CD8-positive, alpha-beta memory T cell (primary cell): ENCODE results near the gene SLC39A1. TPM values are rescaled to one million over a fixed set of nuclear protein-coding genes. Genes with fewer than 3 reads are reported as not detected.

Experiments
- CTCF ChIA-PET: fragments of 350-600 bp; sonication (Branson Sonifier 250); formaldehyde crosslinking; loops from one replicate; lab custom pipeline; 2021; ENCODE audit warnings: antibody characterized with exemption; lab: Charles Lee
- POLR2A ChIA-PET: fragments of 350-600 bp; sonication (Branson Sonifier 250); formaldehyde crosslinking; loops from one replicate; lab custom pipeline; 2021; ENCODE audit warnings: antibody characterized with exemption; lab: Charles Lee
- DNase-seq, 5 donors: peaks; one replicate each; pipeline versions ENCODE4 v3.0.0 to v3.0.0-alpha.2; 2020 to 2022; ENCODE audit warnings: mixed read lengths in 1 of 5
- H3K27ac ChIP-seq: one replicate; pipeline ENCODE4 v1.7.0; 2013; ENCODE audit warnings: low read depth, mild to moderate bottlenecking, low read length, moderate library complexity
- H3K27me3 ChIP-seq: 2 replicates; pipeline ENCODE4 v1.7.0; 2013; ENCODE audit warnings: low read length, mild to moderate bottlenecking; ENCODE audit not compliant: insufficient read depth, poor library complexity, severe bottlenecking
- H3K36me3 ChIP-seq: 2 replicates; pipeline ENCODE4 v1.7.0; 2013; ENCODE audit warnings: mild to moderate bottlenecking, low read length, moderate library complexity; ENCODE audit not compliant: insufficient read depth
- H3K4me1 ChIP-seq: 2 replicates; pipeline ENCODE4 v1.7.0; 2013; ENCODE audit warnings: mild to moderate bottlenecking, low read length, moderate library complexity; ENCODE audit not compliant: insufficient read depth
- H3K4me3 ChIP-seq: 2 replicates; pipeline ENCODE4 v1.7.0; 2013; ENCODE audit warnings: mild to moderate bottlenecking, low read length
- H3K9me3 ChIP-seq: 2 replicates; pipeline ENCODE4 v1.7.0; 2013; ENCODE audit warnings: mild to moderate bottlenecking, low read length
- H3K27ac Mint-ChIP-seq, 8 donors: one replicate each; pipeline ENCODE4 v1.8.0; 2020 to 2021; ENCODE audit warnings: mixed read lengths in 8 of 8, mild to moderate bottlenecking in 6 of 8, inconsistent platforms in 3 of 8, moderate library complexity in 3 of 8
- H3K27me3 Mint-ChIP-seq, 2 donors: one replicate each; pipeline ENCODE4 v1.8.0; 2020 to 2021; ENCODE audit warnings: mixed read lengths in 2 of 2, mild to moderate bottlenecking in 1 of 2, moderate library complexity in 1 of 2
- H3K36me3 Mint-ChIP-seq, 3 donors: one replicate each; pipeline ENCODE4 v1.8.0; 2020 to 2021; ENCODE audit warnings: mixed read lengths in 3 of 3, inconsistent platforms in 1 of 3, mild to moderate bottlenecking in 1 of 3
- H3K4me1 Mint-ChIP-seq, 3 donors: one replicate each; pipeline ENCODE4 v1.8.0; 2020 to 2021; ENCODE audit warnings: mixed read lengths in 3 of 3, inconsistent platforms in 1 of 3, mild to moderate bottlenecking in 1 of 3
- H3K4me3 Mint-ChIP-seq, 7 donors: one replicate each; pipeline ENCODE4 v1.8.0; 2020 to 2021; ENCODE audit warnings: mixed read lengths in 7 of 7, mild to moderate bottlenecking in 6 of 7, moderate library complexity in 4 of 7, inconsistent platforms in 2 of 7
- H3K9me3 Mint-ChIP-seq, 5 donors: one replicate each; pipeline ENCODE4 v1.8.0; 2020 to 2022; ENCODE audit warnings: mixed read lengths in 5 of 5, mild to moderate bottlenecking in 3 of 5, moderate library complexity in 2 of 5, inconsistent platforms in 1 of 5
- polyA plus RNA-seq: library from polyadenylated mRNA; unstranded; fragments of 300-500 nt; fragmentation: Illumina TruSeq; gene quantifications from one replicate; pipeline ENCODE4 v1.2.3, GENCODE V29; 2021
- total RNA-seq, 2 experiments: library from RNA; stranded (reverse); gene quantifications; one replicate each; pipeline ENCODE4 v1.2.3, GENCODE V29; 2021

The SLC39A1 gene
- total and polyA plus RNA-seq, 3 experiments from 2014 or later = 39.2 to 88.2 (median 85.5) TPM

DNA sequence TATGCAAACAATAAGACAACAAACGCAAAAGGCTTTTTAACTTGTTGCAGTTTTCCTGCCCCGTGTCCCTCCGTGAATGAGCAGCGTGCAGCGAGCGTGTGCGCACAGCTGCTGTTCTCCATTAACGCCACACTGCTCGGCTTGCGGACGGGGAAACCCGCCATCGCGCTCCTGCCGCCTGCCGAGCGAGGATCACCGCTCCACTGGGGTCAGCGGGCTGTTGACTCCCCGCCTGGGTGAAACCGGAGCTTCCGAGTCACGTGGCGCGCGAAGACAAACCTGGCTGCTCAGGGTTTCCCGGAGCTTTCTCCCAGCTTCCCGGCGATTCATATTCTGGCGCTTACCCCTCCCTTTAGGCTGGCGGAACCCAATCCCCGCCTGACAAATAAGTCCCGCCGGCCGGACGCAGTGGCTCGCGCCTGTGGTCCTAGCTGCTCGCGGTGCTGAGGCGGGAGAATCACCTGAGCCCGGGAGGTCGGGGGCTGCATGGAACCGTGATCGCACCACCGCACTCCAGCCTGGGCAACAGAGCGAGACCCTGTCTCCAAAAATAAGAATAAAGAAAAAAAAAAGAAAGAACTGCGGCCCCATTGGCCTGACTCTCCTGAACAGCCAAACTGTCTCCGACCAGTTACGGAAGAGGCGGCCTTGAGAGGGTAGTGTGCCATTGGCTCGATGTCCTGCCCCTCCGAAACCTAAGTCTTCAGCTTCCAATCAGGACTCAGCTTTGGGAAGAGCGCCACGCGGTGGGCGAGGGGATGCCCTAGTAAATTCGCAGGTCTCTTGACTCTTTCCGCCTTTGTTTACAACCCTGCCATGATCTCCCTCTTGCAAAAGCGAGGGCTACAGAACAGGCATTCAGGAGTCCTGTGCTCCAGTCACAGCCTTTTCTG, 4.0 kb upstream of the SLC39A1 start, which contains the start of gene CREB3L4:
TSS of gene CREB3L4 (plus strand) at position 796 of the 893 bp plus-strand sequence. CDS start 624 bp downstream, outside the sequence.
- Histone ChIP-seq H3K4me1 (peaks cover 39% of the 10 kb centered on the region), H3K27ac (peak within 1 kb of the TSS; percentile 62), H3K27me3 (no peaks in the 10 kb centered on the region), H3K9me3 (no peaks in the 10 kb centered on the region), H3K36me3 (no peaks in the 10 kb centered on the region), H3K4me3 (peak within 1 kb of the TSS; percentile 53)
- no peaks in the 10 kb centered on the region for H3K9me3 Mint-ChIP-seq
- peaks cover 0 to 15% (median 0%) of the 10 kb centered on the region in 3 donors for H3K36me3 Mint-ChIP-seq
- CTCF ChIA-PET = interaction anchor here (0.6 to 4.9 kb wide), 15 partner anchors 8 to 186 kb away, joined by 3 to 50 read pairs (median 4); partner anchors contain the start of genes CRTC2, DENND4B, JTB and RAB13
- no peaks in the 10 kb centered on the region for H3K27me3 Mint-ChIP-seq
- DNase-seq = peak; percentile 70 to 89 (median 85)
- peaks cover 45 to 63% (median 52%) of the 10 kb centered on the region in 3 donors for H3K4me1 Mint-ChIP-seq
- H3K4me3 Mint-ChIP-seq = peak within 1 kb of the TSS; percentile 92 to 97 (median 96)
- H3K27ac Mint-ChIP-seq = peak within 1 kb of the TSS; percentile 86 to 99 (median 97)
- POLR2A ChIA-PET = interaction anchor here (0.7 to 4.3 kb wide), 12 partner anchors 9 to 333 kb away, joined by 3 to 58 read pairs (median 6); partner anchors contain the start of genes CHTOP, CRTC2, DENND4B and GATAD2B

DNA sequence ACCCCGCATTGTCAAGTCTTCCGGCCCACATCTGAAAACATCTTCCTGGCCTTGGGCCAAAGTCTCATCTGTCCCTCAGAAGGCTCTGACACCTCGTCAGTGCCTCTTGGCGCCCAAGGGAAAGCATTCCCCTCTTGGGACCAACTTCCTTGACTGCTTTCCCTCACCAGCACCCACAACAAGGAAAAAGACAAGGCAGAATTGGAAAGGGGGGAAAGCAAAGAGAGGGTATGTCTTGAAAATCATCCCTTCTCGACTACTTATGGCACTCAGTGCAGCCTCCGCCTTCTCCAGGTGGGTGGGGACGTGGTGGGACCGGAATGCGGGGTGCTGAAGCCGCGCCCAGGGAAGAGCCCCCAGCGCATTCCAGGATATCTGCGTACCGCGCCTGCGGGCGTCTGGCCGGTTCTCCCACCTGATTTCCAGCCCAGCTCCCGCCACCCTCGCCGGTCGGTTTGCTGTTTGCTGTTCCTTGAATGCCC, 554 bp upstream of the SLC39A1 start:
- peak overlapping the region; percentile 83 for H3K4me3 ChIP-seq
- peak overlapping the region; percentile 83 to 96 (median 90) for H3K4me3 Mint-ChIP-seq
- no peaks in the 10 kb centered on the region for H3K36me3 ChIP-seq
- peak overlapping the region; percentile 80 for H3K27ac ChIP-seq
- H3K9me3 Mint-ChIP-seq = no peaks in the 10 kb centered on the region
- ChIA-PET CTCF (interaction anchor here (0.6 to 3.2 kb wide), 3 partner anchors 13 to 156 kb away, joined by 3 to 19 read pairs (median 10); partner anchors contain the start of genes DENND4B and JTB), POLR2A (interaction anchor here (0.6 to 2.9 kb wide), 7 partner anchors 9 to 191 kb away, joined by 3 to 23 read pairs (median 4); partner anchors contain the start of genes DENND4B and JTB)
- H3K9me3 ChIP-seq = no peaks in the 10 kb centered on the region
- no peaks in the 10 kb centered on the region for H3K27me3 Mint-ChIP-seq
- H3K27ac Mint-ChIP-seq = peak overlapping the region; percentile 80 to 100 (median 96)
- H3K27me3 ChIP-seq = no peaks in the 10 kb centered on the region
- peaks cover 50 to 67% (median 61%) of the 10 kb centered on the region in 3 donors for H3K4me1 Mint-ChIP-seq
- DNase-seq = no peak
- H3K4me1 ChIP-seq = peaks cover 45% of the 10 kb centered on the region
- peaks cover 0 to 27% (median 0%) of the 10 kb centered on the region in 3 donors for H3K36me3 Mint-ChIP-seq

DNA sequence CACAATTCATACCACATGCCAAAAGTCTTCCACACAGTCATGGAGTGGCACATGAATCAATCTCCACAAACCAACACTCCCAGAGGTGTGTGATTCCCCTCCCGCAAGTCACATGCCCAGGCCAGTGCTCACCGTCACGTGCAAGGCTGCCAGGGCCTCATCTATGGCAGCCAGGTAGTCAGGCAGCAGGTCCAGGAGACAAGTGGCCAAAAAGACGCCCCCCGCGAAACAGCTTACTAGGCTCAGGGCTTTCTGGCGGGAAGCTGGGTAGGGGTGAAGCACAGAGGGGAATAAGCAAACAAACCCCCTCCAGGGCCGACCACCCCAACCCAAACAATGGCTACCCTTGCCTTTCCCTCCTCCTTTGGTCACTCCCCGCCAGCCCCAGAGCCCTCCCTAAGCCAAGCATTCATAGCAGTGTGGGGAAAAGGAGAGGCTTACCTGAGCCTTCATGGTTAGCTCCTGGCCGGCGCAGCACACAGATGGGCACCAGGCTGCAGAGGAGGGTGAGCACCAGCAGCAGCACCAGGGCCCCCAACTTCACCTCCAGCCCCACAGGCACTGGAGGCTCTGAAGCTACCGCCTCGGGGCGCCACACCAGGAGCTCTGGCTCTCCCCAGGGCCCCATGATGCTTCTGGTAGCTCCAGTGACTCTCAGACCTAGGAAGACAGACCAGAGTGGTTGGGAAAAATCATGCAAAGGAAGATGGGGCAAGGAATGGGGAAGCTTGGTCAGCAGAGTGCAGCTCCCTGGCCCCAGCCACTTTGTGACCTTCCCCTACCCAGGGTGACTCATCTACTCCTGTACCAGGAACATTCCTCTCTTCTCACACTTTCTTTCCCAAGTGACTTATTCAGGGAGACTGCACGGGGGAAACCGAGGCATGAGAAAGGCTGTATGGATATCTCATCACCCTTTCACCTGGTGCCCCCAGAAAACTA, 978 bp downstream of the SLC39A1 start:
- H3K36me3 ChIP-seq = no peaks in the 10 kb centered on the region
- POLR2A ChIA-PET = interaction anchor here (0.5 to 2.9 kb wide), 7 partner anchors 14 to 209 kb away, joined by 3 to 23 read pairs (median 4); partner anchors contain the start of genes DENND4B and JTB
- H3K27me3 ChIP-seq = no peaks in the 10 kb centered on the region
- no peak for DNase-seq
- no peaks in the 10 kb centered on the region for H3K9me3 ChIP-seq
- H3K9me3 Mint-ChIP-seq = no peaks in the 10 kb centered on the region
- CTCF ChIA-PET = interaction anchor here (0.7 to 3.2 kb wide), 6 partner anchors 12 to 25 kb away, joined by 3 to 19 read pairs (median 6); partner anchors contain the start of genes DENND4B, JTB and RAB13
- peaks cover 44% of the 10 kb centered on the region for H3K4me1 ChIP-seq
- peak overlapping the region; percentile 83 to 96 (median 90) for H3K4me3 Mint-ChIP-seq
- no peaks in the 10 kb centered on the region for H3K27me3 Mint-ChIP-seq
- peaks cover 48 to 62% (median 60%) of the 10 kb centered on the region in 3 donors for H3K4me1 Mint-ChIP-seq
- peak overlapping the region; percentile 80 for H3K27ac ChIP-seq
- peak overlapping the region; percentile 83 for H3K4me3 ChIP-seq
- peak overlapping the region; percentile 80 to 100 (median 96) for H3K27ac Mint-ChIP-seq
- peaks cover 0 to 36% (median 0%) of the 10 kb centered on the region in 3 donors for H3K36me3 Mint-ChIP-seq

GRCh38 chr1:153961421-153961820, 1.9 kb downstream of the SLC39A1 start:
- H3K27ac Mint-ChIP-seq = peak overlapping the region; percentile 1 to 92 (median 72)
- CTCF ChIA-PET = no interaction called here
- H3K36me3 Mint-ChIP-seq = peaks cover 0 to 30% (median 0%) of the 10 kb centered on the region in 3 donors
- no peak overlapping the region for H3K4me3 ChIP-seq
- DNase-seq = no peak
- peak overlapping the region in 5 of 7 donors; percentile 8 to 91 (median 33) for H3K4me3 Mint-ChIP-seq
- no peaks in the 10 kb centered on the region for H3K27me3 Mint-ChIP-seq
- peaks cover 49% of the 10 kb centered on the region for H3K4me1 ChIP-seq
- peaks cover 50 to 64% (median 62%) of the 10 kb centered on the region in 3 donors for H3K4me1 Mint-ChIP-seq
- no peaks in the 10 kb centered on the region for H3K9me3 ChIP-seq
- H3K36me3 ChIP-seq = no peaks in the 10 kb centered on the region
- no peaks in the 10 kb centered on the region for H3K9me3 Mint-ChIP-seq
- no peak overlapping the region for H3K27ac ChIP-seq
- POLR2A ChIA-PET = interaction anchor here (0.6 kb wide), 1 partner anchor 33 kb away, joined by 3 read pairs; no protein-coding TSS in a partner anchor
- H3K27me3 ChIP-seq = no peaks in the 10 kb centered on the region

DNA sequence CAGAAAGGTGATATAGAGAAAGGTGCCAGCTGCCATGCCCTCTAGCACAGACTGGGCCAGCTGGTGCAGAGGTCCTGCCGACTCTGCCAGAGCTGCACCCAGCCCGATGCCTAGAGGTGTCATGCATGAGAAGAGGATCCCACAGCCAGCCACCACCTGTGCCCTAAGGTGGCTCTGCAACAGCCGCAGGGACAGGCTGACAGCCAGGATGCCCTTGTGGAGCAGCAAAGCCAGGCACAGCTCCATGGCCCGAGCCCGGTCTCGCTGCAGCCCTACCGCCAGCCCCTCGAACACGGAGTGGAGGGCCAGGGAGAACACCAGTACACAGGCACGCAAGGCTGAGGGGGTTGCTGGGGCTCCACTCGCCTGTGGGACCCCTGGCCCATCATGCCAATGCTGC, 3.1 kb downstream of the SLC39A1 start:
- peaks cover 0 to 30% (median 0%) of the 10 kb centered on the region in 3 donors for H3K36me3 Mint-ChIP-seq
- ChIA-PET POLR2A (interaction anchor here (5.8 kb wide), 1 partner anchor 14 kb away, joined by 55 read pairs; the partner anchor contains the start of gene DENND4B), CTCF (no interaction called here)
- H3K4me3 Mint-ChIP-seq = peak overlapping the region in 2 of 7 donors; percentile 16 to 99
- Histone ChIP-seq H3K4me1 (peaks cover 48% of the 10 kb centered on the region), H3K4me3 (no peak overlapping the region), H3K27me3 (no peaks in the 10 kb centered on the region), H3K36me3 (no peaks in the 10 kb centered on the region), H3K9me3 (no peaks in the 10 kb centered on the region), H3K27ac (no peak overlapping the region)
- H3K4me1 Mint-ChIP-seq = peaks cover 50 to 66% (median 60%) of the 10 kb centered on the region in 3 donors
- no peaks in the 10 kb centered on the region for H3K27me3 Mint-ChIP-seq
- H3K27ac Mint-ChIP-seq = peak overlapping the region in 2 of 8 donors; percentile 70 to 84
- H3K9me3 Mint-ChIP-seq = no peaks in the 10 kb centered on the region
- no peak for DNase-seq

DNA sequence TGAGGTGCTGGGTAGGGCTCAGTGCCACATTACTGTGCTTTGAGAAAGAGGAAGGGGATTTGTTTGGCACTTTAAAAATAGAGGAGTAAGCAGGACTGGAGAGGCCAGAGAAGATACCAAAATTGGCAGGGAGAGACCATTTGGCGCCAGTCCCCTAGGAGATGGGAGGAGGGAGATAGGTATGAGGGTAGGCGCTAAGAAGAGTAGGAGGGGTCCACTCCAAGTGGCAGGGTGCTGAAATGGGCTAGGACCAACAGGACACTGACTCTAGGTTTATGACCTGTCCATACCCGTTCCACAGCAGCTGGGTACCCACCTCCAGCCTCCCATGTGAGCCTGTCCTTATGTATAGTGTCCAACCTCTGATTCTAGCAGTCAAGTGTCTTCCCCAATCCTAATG, 3.9 kb downstream of the SLC39A1 start:
- Mint-ChIP-seq H3K4me1 (peaks cover 53 to 72% (median 61%) of the 10 kb centered on the region in 3 donors), H3K9me3 (no peaks in the 10 kb centered on the region), H3K4me3 (peak overlapping the region in 5 of 7 donors; percentile 16 to 99 (median 58)), H3K27me3 (no peaks in the 10 kb centered on the region), H3K36me3 (peaks cover 0 to 36% (median 0%) of the 10 kb centered on the region in 3 donors), H3K27ac (peak overlapping the region in 6 of 8 donors; percentile 70 to 98 (median 91))
- no peak for DNase-seq
- no peak overlapping the region for H3K4me3 ChIP-seq
- H3K36me3 ChIP-seq = peaks cover 4% of the 10 kb centered on the region
- H3K9me3 ChIP-seq = no peaks in the 10 kb centered on the region
- ChIA-PET CTCF (interaction anchor here (1.3 to 4.4 kb wide), 3 partner anchors 9 to 18 kb away, joined by 3 to 46 read pairs (median 6); partner anchors contain the start of genes DENND4B and JTB), POLR2A (interaction anchor here (0.8 to 5.8 kb wide), 5 partner anchors 8 to 1314 kb away, joined by 3 to 55 read pairs (median 5); partner anchors contain the start of genes CLK2, CREB3L4, DENND4B and GATAD2B)
- peaks cover 53% of the 10 kb centered on the region for H3K4me1 ChIP-seq
- H3K27ac ChIP-seq = no peak overlapping the region
- H3K27me3 ChIP-seq = no peaks in the 10 kb centered on the region
